HEK293 (cell line): ENCODE measurements around the gene TLNRD1.

ENCODE experiments used
- CTCF ChIA-PET: fragments of 350-600 bp; formaldehyde crosslinking; extraction: SDS; loops from one replicate; lab custom pipeline; 2021; ENCODE audit warnings: antibody characterized with exemption; lab: Yijun Ruan, JAX
- POLR2A ChIA-PET: fragments of 300-600 bp; formaldehyde crosslinking; extraction: SDS; loops from one replicate; lab custom pipeline; 2020; ENCODE audit warnings: antibody characterized with exemption, inconsistent platforms; lab: Yijun Ruan, JAX
- H3K27ac ChIP-seq: fragments of 200-500 bp; sonication (Bioruptor generic); 2 replicates; pipeline ENCODE4 v1.5.1; 2014; ENCODE audit warnings: low read depth, low read length, control low read depth, inconsistent platforms; ENCODE audit errors: extremely low read depth
- H3K36me3 ChIP-seq, 2 experiments: fragments of 200-500 bp in 1 of 2; sonication (Bioruptor generic) in 1 of 2; 1 replicate in 1 of 2; 2 replicates in 1 of 2; pipeline ENCODE4 v1.5.1; 2014 to 2017; ENCODE audit warnings: inconsistent platforms in 2 of 2, low read length in 2 of 2; ENCODE audit not compliant: control insufficient read depth in 2 of 2, insufficient read depth in 1 of 2
- H3K4me1 ChIP-seq: fragments of 200-500 bp; sonication (Bioruptor generic); 2 replicates; pipeline ENCODE4 v1.5.1; 2014; ENCODE audit warnings: mild to moderate bottlenecking, low read length, inconsistent platforms; ENCODE audit not compliant: control insufficient read depth, insufficient read depth
- H3K4me3 ChIP-seq: 2 replicates; pipeline ENCODE4 v1.5.1; 2011; ENCODE audit warnings: low read depth, mild to moderate bottlenecking, control low read depth, low read length, moderate library complexity
- H3K9me3 ChIP-seq: fragments of 200-500 bp; sonication (Bioruptor generic); 2 replicates; pipeline ENCODE4 v1.5.1; 2014; ENCODE audit warnings: low read depth, low read length, inconsistent platforms; ENCODE audit not compliant: control insufficient read depth, insufficient read depth
- ATF2 ChIP-seq: fragments of 450-650 bp; formaldehyde crosslinking; IDR thresholded peaks from 2 replicates; pipeline ENCODE4 v1.5.1; 2016; ENCODE audit warnings: missing biosample characterization, missing genetic modification characterization, low read depth
- MEIS1 ChIP-seq: sonication (generic); formaldehyde crosslinking; IDR thresholded peaks from 2 replicates; pipeline ENCODE4 v1.8.1; 2022; ENCODE audit warnings: missing genetic modification reagents, mild to moderate bottlenecking, borderline replicate concordance
- OVOL3 ChIP-seq: fragments of 450-650 bp; formaldehyde crosslinking; IDR thresholded peaks from 2 replicates; pipeline ENCODE4 v1.5.1; 2016; ENCODE audit warnings: missing biosample characterization, missing genetic modification characterization
- PRDM4 ChIP-seq: fragments of 450-650 bp; formaldehyde crosslinking; IDR thresholded peaks from 2 replicates; pipeline ENCODE4 v1.5.1; 2017; ENCODE audit warnings: missing biosample characterization, missing genetic modification characterization
- PRDM6 ChIP-seq: fragments of 450-650 bp; formaldehyde crosslinking; IDR thresholded peaks from 2 replicates; pipeline ENCODE4 v1.5.1; 2017; ENCODE audit warnings: missing biosample characterization, missing genetic modification characterization
- SALL2 ChIP-seq: fragments of 450-650 bp; formaldehyde crosslinking; IDR thresholded peaks from 2 replicates; pipeline ENCODE4 v1.5.0; 2017; ENCODE audit warnings: missing biosample characterization, mild to moderate bottlenecking, missing genetic modification characterization, borderline replicate concordance
- ZNF248 ChIP-seq: fragments of 450-650 bp; formaldehyde crosslinking; IDR thresholded peaks from 2 replicates; pipeline ENCODE4 v1.5.1; 2017; ENCODE audit warnings: missing biosample characterization, missing genetic modification characterization
- ZNF266 ChIP-seq: fragments of 450-650 bp; formaldehyde crosslinking; IDR thresholded peaks from 2 replicates; pipeline ENCODE4 v1.5.1; 2016; ENCODE audit warnings: missing biosample characterization, missing genetic modification characterization, low read depth
- ZNF292 ChIP-seq: fragments of 450-650 bp; formaldehyde crosslinking; IDR thresholded peaks from 2 replicates; pipeline ENCODE4 v1.5.1; 2016; ENCODE audit warnings: low read depth, missing biosample characterization, missing genetic modification characterization, borderline replicate concordance
- ZNF335 ChIP-seq: fragments of 450-650 bp; formaldehyde crosslinking; conservative IDR thresholded peaks from 2 replicates; pipeline ENCODE4 v1.5.1; 2016; ENCODE audit warnings: missing biosample characterization, missing genetic modification characterization
- ZNF416 ChIP-seq: fragments of 450-650 bp; formaldehyde crosslinking; IDR thresholded peaks from 2 replicates; pipeline ENCODE4 v1.5.1; 2016; ENCODE audit warnings: missing biosample characterization, missing genetic modification characterization
- ZNF521 ChIP-seq: fragments of 450-650 bp; formaldehyde crosslinking; IDR thresholded peaks from 2 replicates; pipeline ENCODE4 v1.5.1; 2017; ENCODE audit warnings: missing biosample characterization, mild to moderate bottlenecking, missing genetic modification characterization
- ZNF548 ChIP-seq: fragments of 450-650 bp; formaldehyde crosslinking; IDR thresholded peaks from 2 replicates; pipeline ENCODE4 v1.5.1; 2016; ENCODE audit warnings: missing biosample characterization, missing genetic modification characterization
- ZNF558 ChIP-seq: fragments of 450-650 bp; formaldehyde crosslinking; IDR thresholded peaks from 2 replicates; pipeline ENCODE4 v1.5.1; 2016; ENCODE audit warnings: missing biosample characterization, missing genetic modification characterization
- ZNF561 ChIP-seq: fragments of 450-650 bp; IDR thresholded peaks from 2 replicates; pipeline ENCODE4 v1.5.1; 2018; ENCODE audit warnings: missing biosample characterization, missing genetic modification characterization, borderline replicate concordance
- ZNF658 ChIP-seq: fragments of 450-650 bp; formaldehyde crosslinking; IDR thresholded peaks from 2 replicates; pipeline ENCODE4; 2016; ENCODE audit warnings: missing biosample characterization, missing genetic modification characterization
- ZNF704 ChIP-seq: fragments of 450-650 bp; formaldehyde crosslinking; IDR thresholded peaks from 2 replicates; pipeline ENCODE4 v1.5.1; 2016; ENCODE audit warnings: missing biosample characterization, missing genetic modification characterization

TLNRD1 gene

GRCh38 chr15:81007428-81008064, 6.8 kb downstream of the TLNRD1 start:
- no peak for TF ChIP-seq ZNF521 (tag by site-specific recombination)
- no peak for TF ChIP-seq ZNF558
- no peak for TF ChIP-seq MEIS1
- no peak for TF ChIP-seq ZNF248 (tag by site-specific recombination)
- TF ChIP-seq SALL2 (tag by site-specific recombination), result no peak
- no peak for TF ChIP-seq ZNF266 (tag by site-specific recombination)
- no peak for TF ChIP-seq ZNF704 (tag by site-specific recombination)
- TF ChIP-seq OVOL3, result no peak
- TF ChIP-seq ZNF292 (tag by site-specific recombination), result no peak
- no peak for TF ChIP-seq ZNF548
- TF ChIP-seq ZNF416 (tag by site-specific recombination), result no peak
- TF ChIP-seq ZNF335, result no peak
- no peak overlapping the region for H3K4me3 ChIP-seq
- POLR2A ChIA-PET, result interaction anchor here (1.0 kb wide), 1 partner anchor 13 kb away, joined by 6 read pairs; no protein-coding TSS in a partner anchor
- H3K9me3 ChIP-seq, result no peaks in the 10 kb centered on the region
- H3K4me1 ChIP-seq, result peaks cover 11% of the 10 kb centered on the region
- H3K36me3 ChIP-seq, result peaks cover 3 to 6% of the 10 kb centered on the region in 2 experiments; a peak in 2 of 3 replicates
- H3K27ac ChIP-seq, result no peak overlapping the region
- CTCF ChIA-PET, result interaction anchor here (0.9 to 1.0 kb wide), 2 partner anchors 258 to 259 kb away, joined by 3 to 4 read pairs; no protein-coding TSS in a partner anchor

- Histone ChIP-seq H3K9me3 (no peaks in the 10 kb centered on the region), H3K27ac (no peak overlapping the region)
- TF ChIP-seq ZNF561, result no peak
- TF ChIP-seq SALL2 (tag by site-specific recombination), result no peak
- no peak for TF ChIP-seq ZNF658
- no peak for TF ChIP-seq ATF2 (tag by site-specific recombination)
- TF ChIP-seq ZNF704 (tag by site-specific recombination), result no peak
- no peak for TF ChIP-seq PRDM4 (tag by site-specific recombination)
- 0 out of 2 replicates have a peak, but pooled peaks have one; percentile 9 for TF ChIP-seq PRDM6 (tag by site-specific recombination)
- TF ChIP-seq, all 188 proteins: peak for 1
- ChIA-PET CTCF (interaction anchor here (0.9 to 1.7 kb wide), 2 partner anchors 258 kb away, joined by 3 to 8 read pairs; no protein-coding TSS in a partner anchor), POLR2A (no interaction called here)
- Histone ChIP-seq H3K4me3 (no peak overlapping the region), H3K36me3 (peaks cover 0 to 3% of the 10 kb centered on the region in 2 experiments; a peak in 1 of 3 replicates), H3K4me1 (peaks cover 11% of the 10 kb centered on the region; the same call in 1 of the 2 replicates)
Measured at GRCh38 chr15:81008312-81008711, 7.6 kb downstream of the TLNRD1 start.
